ENCODE results near the gene ZFYVE28.

The ZFYVE28 gene

DNA sequence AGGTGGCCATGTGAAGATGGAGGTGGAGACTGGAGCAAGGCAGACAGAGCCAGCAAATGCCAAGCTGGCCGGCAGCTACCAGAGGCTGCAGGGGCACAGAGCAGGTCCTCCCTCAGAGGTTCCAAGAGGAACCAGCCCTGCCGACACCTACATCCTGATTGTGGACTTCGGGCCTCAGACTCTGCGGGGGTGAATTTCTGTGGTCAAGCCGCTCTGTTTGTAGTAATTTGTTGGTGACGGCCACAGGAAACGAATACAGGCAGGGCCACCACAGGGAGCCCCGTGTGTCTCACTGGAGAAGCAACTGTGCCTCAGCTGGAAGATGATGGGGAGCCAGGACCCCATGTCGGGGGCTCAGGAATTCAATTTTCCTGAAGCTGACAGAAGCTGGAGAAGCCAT is 28.3 kb downstream of the ZFYVE28 start:
- TF ChIP-seq CTCF (IDR thresholded peaks at IDR 0.05; ENCODE audit: low read depth, low read length, missing control alignments): no peak
- in situ Hi-C loops (cut with HindIII; ENCODE audit: low sequenced_read_pairs): loop anchor here (5.0 kb wide), 1 partner anchor 73 kb away; no protein-coding TSS in a partner anchor
- no peak overlapping the region for H3K4me3 ChIP-seq (ENCODE audit: low read depth, low read length)
- DNase-seq (ENCODE audit: low read depth): peak; percentile 29

DNA sequence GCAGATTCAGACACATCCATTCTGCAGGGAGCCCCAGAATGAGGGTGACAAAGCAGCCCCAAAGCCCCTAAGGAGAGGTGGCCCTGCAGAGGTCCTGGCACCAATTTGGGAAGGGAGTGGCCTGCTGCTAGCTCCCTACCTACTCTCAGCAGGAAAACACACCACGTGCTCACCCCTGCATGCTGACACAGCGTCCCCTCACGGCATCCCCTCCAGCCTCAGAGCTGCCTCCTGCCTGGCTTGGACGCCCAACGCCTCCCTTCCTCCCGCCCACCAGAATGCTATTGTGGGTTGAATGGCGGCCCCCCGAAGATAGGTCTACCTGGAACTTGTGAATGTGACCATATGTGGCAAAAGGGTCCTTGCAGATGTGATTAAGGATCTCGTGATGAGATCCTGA is 28.8 kb downstream of the ZFYVE28 start:
- in situ Hi-C loops (cut with HindIII; ENCODE audit: low sequenced_read_pairs): loop anchor here (5.0 kb wide), 1 partner anchor 72 kb away; no protein-coding TSS in a partner anchor
- TF ChIP-seq CTCF (IDR thresholded peaks at IDR 0.05; ENCODE audit: low read depth, low read length, missing control alignments): no peak
- H3K4me3 ChIP-seq (ENCODE audit: low read depth, low read length): no peak overlapping the region
- no peak for DNase-seq (ENCODE audit: low read depth)

- TF ChIP-seq CTCF (IDR thresholded peaks at IDR 0.05; ENCODE audit: low read depth, low read length, missing control alignments): no peak
- DNase-seq (ENCODE audit: low read depth): no peak
- no peak overlapping the region for H3K4me3 ChIP-seq (ENCODE audit: low read depth, low read length)
- in situ Hi-C loops (cut with HindIII; ENCODE audit: low sequenced_read_pairs): no loop called here
Observed at GRCh38 chr4:2388429-2389182, 29.8 kb downstream of the ZFYVE28 start.

DNA sequence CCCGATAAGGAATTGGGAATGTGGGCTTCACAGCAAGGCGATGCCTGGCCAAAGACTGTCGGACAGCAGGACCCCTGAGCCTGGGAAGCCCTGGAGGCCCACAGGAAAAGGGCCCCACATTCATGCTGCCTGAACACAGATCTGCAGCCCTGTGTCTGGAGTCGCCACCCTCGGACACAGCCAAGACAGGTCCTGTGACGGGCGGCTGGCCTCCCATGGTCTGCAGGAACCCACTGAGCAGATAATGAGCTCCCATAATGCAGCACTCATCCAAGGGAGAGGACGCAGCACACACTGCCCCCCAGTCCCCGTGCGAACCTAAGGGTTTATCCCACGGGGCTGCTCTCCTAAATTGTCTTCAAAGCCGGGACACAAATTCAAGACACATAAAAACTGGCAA is 30.6 kb downstream of the ZFYVE28 start:
- TF ChIP-seq CTCF (IDR thresholded peaks at IDR 0.05; ENCODE audit: low read depth, low read length, missing control alignments): no peak
- no peak for DNase-seq (ENCODE audit: low read depth)
- H3K4me3 ChIP-seq (ENCODE audit: low read depth, low read length): no peak overlapping the region
- in situ Hi-C loops (cut with HindIII; ENCODE audit: low sequenced_read_pairs): no loop called here

- in situ Hi-C loops (cut with HindIII; ENCODE audit: low sequenced_read_pairs): no loop called here
- no peak for DNase-seq (ENCODE audit: low read depth)
- no peak overlapping the region for H3K4me3 ChIP-seq (ENCODE audit: low read depth, low read length)
- no peak for TF ChIP-seq CTCF (IDR thresholded peaks at IDR 0.05; ENCODE audit: low read depth, low read length, missing control alignments)
Observed at GRCh38 chr4:2387218-2387617, 31.2 kb downstream of the ZFYVE28 start.

GRCh38 chr4:2386717-2387116 is 31.7 kb downstream of the ZFYVE28 start:
- H3K4me3 ChIP-seq (ENCODE audit: low read depth, low read length): no peak overlapping the region
- DNase-seq (ENCODE audit: low read depth): no peak
- in situ Hi-C loops (cut with HindIII; ENCODE audit: low sequenced_read_pairs): no loop called here
- TF ChIP-seq CTCF (IDR thresholded peaks at IDR 0.05; ENCODE audit: low read depth, low read length, missing control alignments): no peak
